HepG2 (cell line): ENCODE results near the gene CLDN15. TPM values are rescaled to one million over a fixed set of nuclear protein-coding genes. Genes with fewer than 3 reads are reported as not detected.

Experiments used
- ATF1 ChIP-seq: IDR thresholded peaks from 2 replicates; pipeline ENCODE4 v1.6.1; 2016; ENCODE audit warnings: mild to moderate bottlenecking, control low read depth
- ATF2 ChIP-seq: sonication (generic); formaldehyde crosslinking; IDR thresholded peaks from 2 replicates; pipeline ENCODE4 v1.4.0; 2020; ENCODE audit warnings: missing genetic modification reagents
- DR1 ChIP-seq: sonication (generic); formaldehyde crosslinking; IDR thresholded peaks from 2 replicates; pipeline ENCODE4 v1.8.0; 2021; ENCODE audit warnings: mild to moderate bottlenecking, missing genetic modification reagents, inconsistent platforms
- FOXK2 ChIP-seq: fragments of 450-650 bp; IDR thresholded peaks from 2 replicates; pipeline ENCODE4 v1.6.1; 2016
- MAFK ChIP-seq, 2 experiments: IDR thresholded peaks in 1 of 2; conservative IDR thresholded peaks in 1 of 2; 2 replicates each; pipeline ENCODE4 v1.6.1; 2011; ENCODE audit warnings: improper control_type of control experiment in 2 of 2, low read length in 2 of 2
- MXD1 ChIP-seq: sonication (generic); formaldehyde crosslinking; IDR thresholded peaks from 2 replicates; pipeline ENCODE4 v1.4.0; 2020; ENCODE audit warnings: mild to moderate bottlenecking, missing genetic modification reagents
- NCOR1 ChIP-seq: fragments of 200-600 bp; sonication (generic); IDR thresholded peaks from 2 replicates; pipeline ENCODE4 v1.7.0; 2017; ENCODE audit warnings: antibody characterized with exemption, low read length, borderline replicate concordance
- NR2F2 ChIP-seq: IDR thresholded peaks from 2 replicates; pipeline ENCODE4 v1.6.1; 2012; ENCODE audit warnings: low read depth, inconsistent platforms, borderline replicate concordance
- REL ChIP-seq: sonication (generic); formaldehyde crosslinking; conservative IDR thresholded peaks from 2 replicates; pipeline ENCODE4 v1.8.0; 2022; ENCODE audit warnings: mild to moderate bottlenecking, missing genetic modification reagents, moderate library complexity
- SOX5 ChIP-seq: IDR thresholded peaks from 2 replicates; pipeline ENCODE4 v1.6.1; 2016; ENCODE audit warnings: borderline replicate concordance
- TFDP1 ChIP-seq: IDR thresholded peaks from 2 replicates; pipeline ENCODE4 v1.6.1; 2016; ENCODE audit warnings: missing compliant biosample characterization, missing genetic modification reagents, borderline replicate concordance
- TMF1 ChIP-seq: sonication (generic); formaldehyde crosslinking; IDR thresholded peaks from 2 replicates; pipeline ENCODE4 v1.8.1; 2022; ENCODE audit warnings: low read depth, missing genetic modification reagents
- ZNF382 ChIP-seq: sonication (generic); formaldehyde crosslinking; IDR thresholded peaks from 2 replicates; pipeline ENCODE4 v1.5.0; 2020; ENCODE audit warnings: missing genetic modification reagents, mild to moderate bottlenecking, borderline replicate concordance
- ZNF598 ChIP-seq: sonication (generic); formaldehyde crosslinking; IDR thresholded peaks from 2 replicates; pipeline ENCODE4 v1.5.1; 2020; ENCODE audit warnings: mild to moderate bottlenecking, missing genetic modification reagents, borderline replicate concordance
- ZNF646 ChIP-seq: sonication (generic); formaldehyde crosslinking; IDR thresholded peaks from 2 replicates; pipeline ENCODE4 v1.9.0; 2021; ENCODE audit warnings: mild to moderate bottlenecking, missing genetic modification reagents
- ZNF652 ChIP-seq: IDR thresholded peaks from 2 replicates; pipeline ENCODE4 v1.6.1; 2016; ENCODE audit warnings: low read depth, borderline replicate concordance
- ZNF691 ChIP-seq: sonication (generic); formaldehyde crosslinking; IDR thresholded peaks from 2 replicates; pipeline ENCODE4 v1.4.0; 2020; ENCODE audit warnings: missing genetic modification reagents, low read depth, mild to moderate bottlenecking, borderline replicate concordance
- ZNF850 ChIP-seq: sonication (generic); formaldehyde crosslinking; conservative IDR thresholded peaks from 2 replicates; pipeline ENCODE4 v1.9.0; 2021; ENCODE audit warnings: mild to moderate bottlenecking, missing genetic modification reagents
- ZNF891 ChIP-seq: sonication (generic); formaldehyde crosslinking; IDR thresholded peaks from 2 replicates; pipeline ENCODE4 v1.5.0; 2020; ENCODE audit warnings: mild to moderate bottlenecking, missing genetic modification reagents
- polyA plus RNA-seq, 8 experiments: library from polyadenylated mRNA; depleted of rRNA in 3 of 8; stranded (reverse) in 7 of 8; unstranded in 1 of 8; fragments of >200 nt; fragmentation: Illumina TruSeq in 4 of 8; extraction: Trizol in 4 of 8; gene quantifications; 2 replicates each; pipeline versions ENCODE4 v1.2.1 to v1.2.3, GENCODE V29; 2011 to 2016; ENCODE audit warnings: low read depth in 4 of 8, missing spikeins in 1 of 8, mixed read lengths in 1 of 8; ENCODE audit not compliant: insufficient read depth in 1 of 8
- total RNA-seq, 5 experiments: library from RNA; depleted of rRNA; stranded (reverse); fragments of >200 nt; fragmentation: Illumina TruSeq; extraction: Trizol; gene quantifications; 2 replicates each; pipeline ENCODE4 v1.2.3, GENCODE V29; 2016; ENCODE audit warnings: low read depth in 1 of 5

Gene CLDN15
- total and polyA plus RNA-seq, 2 of the 13 experiments (the other 11 are each of a cell fraction or from before 2014, with no cell fraction given), result 7.1 to 17.8 TPM

GRCh38 chr7:101244375-101245146, 7.0 kb upstream of the CLDN15 start, which contains the start of gene FIS1 (continued):
- TF ChIP-seq ATF1 (no peak), REL (CRISPR knock-in tag) (0 out of 2 replicates have a peak, but pooled peaks have one; percentile 65), DR1 (CRISPR knock-in tag) (no peak; the same call in 1 of the 2 replicates), ZNF598 (CRISPR knock-in tag) (peak; percentile 36; the same call in 1 of the 2 replicates), ZNF382 (CRISPR knock-in tag) (no peak), ATF2 (CRISPR knock-in tag) (no peak), NR2F2 (no peak), TMF1 (CRISPR knock-in tag) (peak; percentile 68; the same call in 1 of the 2 replicates), ZNF850 (CRISPR knock-in tag) (no peak), SOX5 (CRISPR knock-in tag) (no peak), ZNF646 (CRISPR knock-in tag) (no peak), ZNF891 (CRISPR knock-in tag) (peak; percentile 29), MXD1 (CRISPR knock-in tag) (peak; percentile 90; the same call in 1 of the 2 replicates), MAFK (conservative IDR thresholded peaks at IDR 0.05 in 1 of 2, IDR thresholded peaks at IDR 0.05 in 1 of 2; ENCODE audit: low read length in 2 of 2) (no peak), NCOR1 (peak; percentile 15; the same call in 1 of the 2 replicates), ZNF691 (CRISPR knock-in tag) (peak; percentile 34; the same call in 1 of the 2 replicates), TFDP1 (CRISPR knock-in tag) (peak; percentile 37; the same call in 1 of the 2 replicates), ZNF652 (no peak), FOXK2 (peak; percentile 86)
